H9 (cell line): Measurements from ENCODE around the gene CYP19A1. TPM values are rescaled to one million over a fixed set of nuclear protein-coding genes. Genes with fewer than 3 reads are reported as not detected.

Source experiments
- DNase-seq: peaks from one replicate; pipeline ENCODE4 v3.0.0-alpha.2; 2017
- H2AFZ ChIP-seq: one replicate; pipeline ENCODE4 v1.6.1; 2013; ENCODE audit warnings: mild to moderate bottlenecking, low read length, control low read depth, moderate library complexity
- H2AK5ac ChIP-seq: 2 replicates; pipeline ENCODE4 v1.6.1; 2013; ENCODE audit warnings: low read length, control low read depth, mixed read lengths; ENCODE audit not compliant: insufficient read length
- H2BK120ac ChIP-seq: one replicate; pipeline ENCODE4 v1.6.1; 2013; ENCODE audit warnings: low read depth, mild to moderate bottlenecking, low read length, control low read depth, inconsistent platforms; ENCODE audit not compliant: poor library complexity, severe bottlenecking
- H2BK12ac ChIP-seq: 2 replicates; pipeline ENCODE4 v1.6.1; 2013; ENCODE audit warnings: low read length, control low read depth, mixed read lengths, low read depth; ENCODE audit not compliant: insufficient read length
- H2BK15ac ChIP-seq: 2 replicates; pipeline ENCODE4 v1.6.1; 2013; ENCODE audit warnings: low read depth, low read length, control low read depth
- H2BK20ac ChIP-seq: one replicate; pipeline ENCODE4 v1.6.1; 2013; ENCODE audit warnings: low read depth, mild to moderate bottlenecking, low read length, control low read depth, inconsistent platforms; ENCODE audit not compliant: poor library complexity, severe bottlenecking
- H2BK5ac ChIP-seq: 2 replicates; pipeline ENCODE4 v1.6.1; 2013; ENCODE audit warnings: low read length, control low read depth, mixed read lengths; ENCODE audit not compliant: insufficient read length
- H3K14ac ChIP-seq: 2 replicates; pipeline ENCODE4 v1.6.1; 2013; ENCODE audit warnings: low read length, control low read depth; ENCODE audit not compliant: insufficient read depth
- H3K18ac ChIP-seq: 2 replicates; pipeline ENCODE4 v1.6.1; 2013; ENCODE audit warnings: low read depth, mild to moderate bottlenecking, mixed read lengths, low read length, control low read depth; ENCODE audit not compliant: insufficient read length
- H3K23ac ChIP-seq: 2 replicates; pipeline ENCODE4 v1.6.1; 2013; ENCODE audit warnings: low read length, control low read depth, mixed read lengths, low read depth; ENCODE audit not compliant: insufficient read length
- H3K23me2 ChIP-seq: 2 replicates; pipeline ENCODE4 v1.6.1; 2013; ENCODE audit warnings: low read depth, mild to moderate bottlenecking, mixed read lengths, low read length, control low read depth; ENCODE audit not compliant: insufficient read length, poor library complexity, severe bottlenecking
- H3K27ac ChIP-seq: 2 replicates; pipeline ENCODE4 v1.5.1; 2013; ENCODE audit warnings: low read length, control low read depth, mixed read lengths, low read depth; ENCODE audit not compliant: insufficient read length
- H3K27me3 ChIP-seq: 2 replicates; pipeline ENCODE4 v1.6.1; 2013; ENCODE audit warnings: low read length, control low read depth, inconsistent platforms; ENCODE audit not compliant: insufficient read depth
- H3K4ac ChIP-seq: 2 replicates; pipeline ENCODE4 v1.6.1; 2013; ENCODE audit warnings: low read depth, mild to moderate bottlenecking, control low read depth, inconsistent platforms, low read length, moderate library complexity
- H3K4me1 ChIP-seq: 2 replicates; pipeline ENCODE4 v1.6.1; 2013; ENCODE audit warnings: low read length, control low read depth, inconsistent platforms; ENCODE audit not compliant: insufficient read depth
- H3K4me2 ChIP-seq: 2 replicates; pipeline ENCODE4 v1.6.1; 2013; ENCODE audit warnings: low read length, control low read depth, mixed read lengths; ENCODE audit not compliant: insufficient read length, insufficient read depth
- H3K56ac ChIP-seq: 2 replicates; pipeline ENCODE4 v1.6.1; 2013; ENCODE audit warnings: low read depth, mild to moderate bottlenecking, mixed read lengths, low read length, control low read depth; ENCODE audit not compliant: insufficient read length
- H3K79me1 ChIP-seq: 2 replicates; pipeline ENCODE4 v1.6.1; 2013; ENCODE audit warnings: low read depth, mild to moderate bottlenecking, moderate library complexity, low read length, control low read depth, inconsistent platforms; ENCODE audit not compliant: insufficient read depth, poor library complexity, severe bottlenecking
- H3K79me2 ChIP-seq: 2 replicates; pipeline ENCODE4 v1.6.1; 2013; ENCODE audit warnings: low read length, control low read depth, inconsistent platforms; ENCODE audit not compliant: insufficient read depth
- H3K9ac ChIP-seq: 2 replicates; pipeline ENCODE4 v1.6.1; 2013; ENCODE audit warnings: low read length, control low read depth, mixed read lengths; ENCODE audit not compliant: insufficient read length; ENCODE audit errors: extremely low read depth
- H3K9me3 ChIP-seq: one replicate; pipeline ENCODE4 v1.6.1; 2013; ENCODE audit warnings: low read depth, low read length, inconsistent platforms; ENCODE audit not compliant: control insufficient read depth
- H3T11ph ChIP-seq: one replicate; pipeline ENCODE4 v1.6.1; 2013; ENCODE audit warnings: mild to moderate bottlenecking, low read length, control low read depth, inconsistent platforms
- H4K20me1 ChIP-seq: one replicate; pipeline ENCODE4 v1.6.1; 2013; ENCODE audit not compliant: control insufficient read depth, insufficient read length, insufficient read depth
- H4K5ac ChIP-seq: 2 replicates; pipeline ENCODE4 v1.6.1; 2013; ENCODE audit warnings: low read depth, mild to moderate bottlenecking, mixed read lengths, low read length, control low read depth; ENCODE audit not compliant: insufficient read length
- H4K8ac ChIP-seq: replicated peaks from 2 replicates; pipeline ENCODE4 v1.6.1; 2013; ENCODE audit warnings: low read length, control low read depth, mixed read lengths, low read depth; ENCODE audit not compliant: insufficient read length
- H4K91ac ChIP-seq: 2 replicates; pipeline ENCODE4 v1.6.1; 2013; ENCODE audit warnings: low read depth, mild to moderate bottlenecking, moderate library complexity, mixed read lengths, low read length, control low read depth; ENCODE audit not compliant: insufficient read length
- H3K27ac Mint-ChIP-seq, 3 experiments: 2 replicates in 2 of 3; 3 replicates in 1 of 3; pipeline ENCODE4 v1.8.0; 2020 to 2021; ENCODE audit warnings: mixed read lengths in 3 of 3, mild to moderate bottlenecking in 1 of 3, moderate library complexity in 1 of 3
- H3K27me3 Mint-ChIP-seq: 2 replicates; pipeline ENCODE4 v1.8.0; 2021; ENCODE audit warnings: low read depth, mild to moderate bottlenecking, moderate library complexity, mixed read lengths
- H3K36me3 Mint-ChIP-seq, 3 experiments: 2 replicates in 2 of 3; 3 replicates in 1 of 3; pipeline ENCODE4 v1.8.0; 2020 to 2021; ENCODE audit warnings: low read depth in 3 of 3, mixed read lengths in 3 of 3; ENCODE audit not compliant: insufficient read depth in 1 of 3
- H3K4me1 Mint-ChIP-seq, 2 experiments: 2 replicates each; pipeline ENCODE4 v1.8.0; 2020; ENCODE audit warnings: mixed read lengths in 2 of 2
- H3K4me3 Mint-ChIP-seq, 2 experiments: 2 replicates in 1 of 2; 3 replicates in 1 of 2; pipeline ENCODE4 v1.8.0; 2020 to 2021; ENCODE audit warnings: mild to moderate bottlenecking in 2 of 2, mixed read lengths in 2 of 2, moderate library complexity in 1 of 2
- H3K9me3 Mint-ChIP-seq, 2 experiments: 2 replicates in 1 of 2; 3 replicates in 1 of 2; pipeline ENCODE4 v1.8.0; 2020; ENCODE audit warnings: mild to moderate bottlenecking in 2 of 2, mixed read lengths in 2 of 2, moderate library complexity in 1 of 2
- WGBS: extraction: QIAGEN DNeasy Blood & Tissue Kit; methylation state at CpG from one replicate; pipeline ENCODE4 v1.1.7; 2013; ENCODE audit warnings: missing lambda C conversion rate, low lambda C conversion rate, mixed read lengths; ENCODE audit not compliant: insufficient read length; ENCODE audit errors: extremely low coverage; 5-methylcytosine and 5-hydroxymethylcytosine counted together
- total RNA-seq: library from RNA; stranded (reverse); gene quantifications from 2 replicates; pipeline ENCODE4 v1.2.1, GENCODE V29; 2021
- TF ChIP-seq, protein P1 (sequence below): fragments of 200-600 bp; sonication (generic); conservative IDR thresholded peaks from 3 replicates; pipeline ENCODE4 v1.8.0; 2021; ENCODE audit warnings: antibody characterized with exemption, mild to moderate bottlenecking

Gene CYP19A1
- total RNA-seq, 1 experiment from 2014 or later: not detected

DNA sequence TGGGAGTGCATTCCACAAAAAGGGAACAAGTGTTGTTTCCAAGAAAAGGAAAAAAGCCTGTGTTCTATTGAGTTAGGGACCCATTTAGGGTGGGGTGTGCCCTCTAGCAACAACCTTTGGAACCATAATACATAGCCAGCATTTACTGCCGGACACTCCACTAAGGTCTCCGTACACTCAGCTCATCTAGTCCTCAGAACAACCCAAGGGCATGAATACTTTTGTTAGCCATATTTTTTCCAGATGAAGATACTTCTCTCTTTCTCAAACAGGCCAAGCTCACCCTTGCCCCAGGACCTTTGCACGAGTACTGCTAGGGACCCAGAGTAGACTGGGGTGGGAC is 49.3 kb upstream of the CYP19A1 start:
- no peak overlapping the region for H3K14ac ChIP-seq
- H3K23ac ChIP-seq: no peak overlapping the region
- no peak overlapping the region for H3K56ac ChIP-seq
- no peaks in the 10 kb centered on the region for H4K20me1 ChIP-seq
- H3K9me3 ChIP-seq: no peaks in the 10 kb centered on the region
- H2BK12ac ChIP-seq: no peak overlapping the region
- Mint-ChIP-seq H3K4me3 (no peak overlapping the region), H3K27me3 (peaks cover 3% of the 10 kb centered on the region), H3K27ac (peak overlapping the region in 1 of 3 experiments; percentile 16; a peak in 1 of 7 replicates), H3K4me1 (peaks cover 17 to 19% of the 10 kb centered on the region in 2 experiments), H3K9me3 (peaks cover 1 to 11% of the 10 kb centered on the region in 2 experiments; a peak in 4 of 5 replicates), H3K36me3 (peaks cover 0 to 3% (median 0%) of the 10 kb centered on the region in 3 experiments; a peak in 1 of 7 replicates)
- H3K79me2 ChIP-seq: no peaks in the 10 kb centered on the region
- H3K4me1 ChIP-seq: peaks cover 6% of the 10 kb centered on the region; the same call in 1 of the 2 replicates
- H4K91ac ChIP-seq: no peak overlapping the region
- H3K23me2 ChIP-seq: no peaks in the 10 kb centered on the region
- H3K27me3 ChIP-seq: no peaks in the 10 kb centered on the region
- no peak overlapping the region for H2AFZ ChIP-seq
- TF ChIP-seq, protein P1, sequence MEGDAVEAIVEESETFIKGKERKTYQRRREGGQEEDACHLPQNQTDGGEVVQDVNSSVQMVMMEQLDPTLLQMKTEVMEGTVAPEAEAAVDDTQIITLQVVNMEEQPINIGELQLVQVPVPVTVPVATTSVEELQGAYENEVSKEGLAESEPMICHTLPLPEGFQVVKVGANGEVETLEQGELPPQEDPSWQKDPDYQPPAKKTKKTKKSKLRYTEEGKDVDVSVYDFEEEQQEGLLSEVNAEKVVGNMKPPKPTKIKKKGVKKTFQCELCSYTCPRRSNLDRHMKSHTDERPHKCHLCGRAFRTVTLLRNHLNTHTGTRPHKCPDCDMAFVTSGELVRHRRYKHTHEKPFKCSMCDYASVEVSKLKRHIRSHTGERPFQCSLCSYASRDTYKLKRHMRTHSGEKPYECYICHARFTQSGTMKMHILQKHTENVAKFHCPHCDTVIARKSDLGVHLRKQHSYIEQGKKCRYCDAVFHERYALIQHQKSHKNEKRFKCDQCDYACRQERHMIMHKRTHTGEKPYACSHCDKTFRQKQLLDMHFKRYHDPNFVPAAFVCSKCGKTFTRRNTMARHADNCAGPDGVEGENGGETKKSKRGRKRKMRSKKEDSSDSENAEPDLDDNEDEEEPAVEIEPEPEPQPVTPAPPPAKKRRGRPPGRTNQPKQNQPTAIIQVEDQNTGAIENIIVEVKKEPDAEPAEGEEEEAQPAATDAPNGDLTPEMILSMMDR: no peak
- H2AK5ac ChIP-seq: no peak overlapping the region
- no peak overlapping the region for H3K4me2 ChIP-seq
- no peak for DNase-seq
- H3K18ac ChIP-seq: no peak overlapping the region
- H3T11ph ChIP-seq: no peak overlapping the region
- H3K4ac ChIP-seq: no peak overlapping the region
- H3K9ac ChIP-seq: no peak overlapping the region
- H3K27ac ChIP-seq: no peak overlapping the region
- H3K79me1 ChIP-seq: no peaks in the 10 kb centered on the region
- H4K5ac ChIP-seq: no peak overlapping the region
- H2BK5ac ChIP-seq: no peak overlapping the region
- no peak overlapping the region for H2BK15ac ChIP-seq
- WGBS: no CpG with 5 or more reads among the region's 3 CpGs
- no peak overlapping the region for H4K8ac ChIP-seq
- no peak overlapping the region for H2BK120ac ChIP-seq
- no peak overlapping the region for H2BK20ac ChIP-seq
